H1 (cell line): ENCODE results near the gene NRM. TPM values are rescaled to one million over a fixed set of nuclear protein-coding genes. Genes with fewer than 3 reads are reported as not detected.
"Not testable (repeated sequence)": the region's sequence is repeated elsewhere in the genome, so short reads cannot be mapped to it uniquely, and the experiment has no call there.

Experiments
- CTCF ChIA-PET: fragments of 300-600 bp; sonication (Branson Sonifier 250); formaldehyde crosslinking; loops from one replicate; lab custom pipeline; 2021; ENCODE audit not compliant: partially characterized antibody; lab: Charles Lee
- POLR2A ChIA-PET: fragments of 300-600 bp; sonication (Branson Sonifier 250); formaldehyde crosslinking; loops from one replicate; lab custom pipeline; 2021; ENCODE audit warnings: inconsistent platforms; ENCODE audit not compliant: partially characterized antibody; lab: Charles Lee
- DNase-seq, 2 experiments: peaks; one replicate each; pipeline versions ENCODE4 v3.0.0 to v3.0.0-alpha.2; 2010 to 2022; ENCODE audit warnings: low spot score in 2 of 2, low read depth in 1 of 2, mixed read lengths in 1 of 2
- FAIRE-seq: peaks from 2 replicates; lab custom pipeline; 2011; peaks lifted over from hg19 to GRCh38; lab: Jason Lieb, UNC
- H2AFZ ChIP-seq: 2 replicates; pipeline ENCODE4 v1.8.1; 2012; ENCODE audit warnings: low read length, inconsistent platforms
- H2AK5ac ChIP-seq: 2 replicates; pipeline ENCODE4 v1.6.1; 2013; ENCODE audit warnings: low read depth, low read length
- H2BK120ac ChIP-seq: replicated peaks from 2 replicates; pipeline ENCODE3; 2013; ENCODE audit warnings: low read depth, low read length, inconsistent platforms
- H2BK12ac ChIP-seq: 2 replicates; pipeline ENCODE4 v1.6.1; 2013; ENCODE audit warnings: low read depth, low read length
- H2BK15ac ChIP-seq: 2 replicates; pipeline ENCODE4 v1.6.1; 2013; ENCODE audit warnings: low read length
- H2BK20ac ChIP-seq: 2 replicates; pipeline ENCODE4 v1.6.1; 2013; ENCODE audit warnings: low read length
- H2BK5ac ChIP-seq: 2 replicates; pipeline ENCODE4 v1.6.1; 2013; ENCODE audit warnings: low read depth, low read length
- H3K14ac ChIP-seq: 2 replicates; pipeline ENCODE4 v1.6.1; 2013; ENCODE audit warnings: inconsistent platforms; ENCODE audit not compliant: insufficient read length
- H3K18ac ChIP-seq: 2 replicates; pipeline ENCODE4 v1.6.1; 2013; ENCODE audit warnings: low read length; ENCODE audit errors: extremely low read depth
- H3K23ac ChIP-seq: 2 replicates; pipeline ENCODE4 v1.6.1; 2013; ENCODE audit warnings: inconsistent platforms; ENCODE audit not compliant: insufficient read length
- H3K23me2 ChIP-seq: 2 replicates; pipeline ENCODE4 v1.6.1; 2013; ENCODE audit warnings: low read depth, low read length
- H3K27ac ChIP-seq: 2 replicates; pipeline ENCODE4 v1.6.1; 2011; ENCODE audit warnings: low read depth, low read length, inconsistent platforms
- H3K27me3 ChIP-seq, 4 experiments: replicated peaks in 1 of 4; 1 replicate in 1 of 4; 2 replicates in 3 of 4; pipeline versions ENCODE4 v1.6.1 to v1.8.1; 2011 to 2013; ENCODE audit warnings: low read length in 3 of 4, mild to moderate bottlenecking in 3 of 4, inconsistent platforms in 2 of 4, mixed read lengths in 2 of 4, moderate library complexity in 1 of 4; ENCODE audit not compliant: control insufficient read depth in 3 of 4, insufficient read depth in 3 of 4; ENCODE audit errors: extremely low read depth in 1 of 4
- H3K36me3 ChIP-seq, 4 experiments: 2 replicates each; pipeline versions ENCODE4 v1.6.1 to v1.8.1; 2011 to 2013; ENCODE audit warnings: mild to moderate bottlenecking in 4 of 4, low read length in 3 of 4, moderate library complexity in 2 of 4, control low read depth in 1 of 4, inconsistent platforms in 1 of 4; ENCODE audit not compliant: insufficient read depth in 4 of 4, control insufficient read depth in 2 of 4
- H3K4ac ChIP-seq: replicated peaks from 2 replicates; pipeline ENCODE3; 2013; ENCODE audit warnings: low read length, low read depth, mixed read lengths, inconsistent platforms; ENCODE audit not compliant: insufficient read length
- H3K4me1 ChIP-seq, 4 experiments: replicated peaks in 1 of 4; 1 replicate in 1 of 4; 2 replicates in 3 of 4; pipeline versions ENCODE4 v1.6.1 to v1.8.1; 2011 to 2013; ENCODE audit warnings: low read length in 3 of 4, inconsistent platforms in 2 of 4, mixed read lengths in 1 of 4; ENCODE audit not compliant: insufficient read depth in 4 of 4, control insufficient read depth in 3 of 4
- H3K4me2 ChIP-seq, 2 experiments: 2 replicates each; pipeline versions ENCODE4 v1.6.1 to v1.8.1; 2011 to 2013; ENCODE audit warnings: low read depth in 2 of 2, low read length in 2 of 2, control low read depth in 1 of 2, inconsistent platforms in 1 of 2, mild to moderate bottlenecking in 1 of 2; ENCODE audit not compliant: insufficient read depth in 1 of 2
- H3K4me3 ChIP-seq, 4 experiments: fragments of 200-600, 300-600 bp in 1 of 4; sonication (generic), shearing (Covaris generic), sonication (Bioruptor Twin) in 1 of 4; 2 replicates each; pipeline versions ENCODE4 v1.5.1 to v1.8.1; 2011 to 2016; ENCODE audit warnings: low read length in 4 of 4, low read depth in 3 of 4, control low read depth in 2 of 4, inconsistent platforms in 2 of 4, mild to moderate bottlenecking in 2 of 4, mixed read lengths in 1 of 4, moderate library complexity in 1 of 4; ENCODE audit not compliant: insufficient read depth in 2 of 4; ENCODE audit errors: extremely low read depth in 1 of 4
- H3K56ac ChIP-seq: replicated peaks from 2 replicates; pipeline ENCODE3; 2013; ENCODE audit warnings: low read depth, mild to moderate bottlenecking, mixed read lengths, low read length, inconsistent platforms; ENCODE audit not compliant: insufficient read length
- H3K79me1 ChIP-seq: 2 replicates; pipeline ENCODE4 v1.6.1; 2013; ENCODE audit warnings: low read depth, low read length, control low read depth
- H3K79me2 ChIP-seq, 2 experiments: 2 replicates each; pipeline versions ENCODE4 v1.6.1 to v1.8.1; 2012 to 2013; ENCODE audit warnings: low read length in 2 of 2, mild to moderate bottlenecking in 2 of 2, inconsistent platforms in 1 of 2; ENCODE audit not compliant: insufficient read depth in 2 of 2, control insufficient read depth in 1 of 2
- H3K9ac ChIP-seq, 4 experiments: replicated peaks in 1 of 4; 1 replicate in 1 of 4; 2 replicates in 3 of 4; pipeline versions ENCODE4 v1.6.1 to v1.8.1; 2011 to 2013; ENCODE audit warnings: low read depth in 3 of 4, low read length in 3 of 4, control low read depth in 2 of 4, mild to moderate bottlenecking in 2 of 4, moderate library complexity in 2 of 4, inconsistent platforms in 1 of 4; ENCODE audit errors: extremely low read depth in 1 of 4
- H3K9me3 ChIP-seq, 2 experiments: 2 replicates each; pipeline versions ENCODE4 v1.6.1 to v1.8.1; 2012 to 2013; ENCODE audit warnings: mild to moderate bottlenecking in 2 of 2, moderate library complexity in 2 of 2, control low read depth in 1 of 2, inconsistent platforms in 1 of 2, low read depth in 1 of 2, low read length in 1 of 2, mixed read lengths in 1 of 2; ENCODE audit not compliant: insufficient read depth in 2 of 2
- H4K20me1 ChIP-seq, 2 experiments: replicated peaks in 1 of 2; 2 replicates each; pipeline versions ENCODE3 to v1.8.1; 2011 to 2013; ENCODE audit warnings: inconsistent platforms in 2 of 2, low read length in 2 of 2, mild to moderate bottlenecking in 1 of 2; ENCODE audit not compliant: insufficient read depth in 2 of 2, control insufficient read depth in 1 of 2
- H4K5ac ChIP-seq: 2 replicates; pipeline ENCODE4 v1.6.1; 2013; ENCODE audit warnings: low read length, low read depth, mixed read lengths, inconsistent platforms; ENCODE audit not compliant: insufficient read length
- H4K8ac ChIP-seq: 2 replicates; pipeline ENCODE4 v1.8.0; 2013; ENCODE audit warnings: mild to moderate bottlenecking, moderate library complexity, low read length, inconsistent platforms; ENCODE audit not compliant: insufficient read depth; ENCODE audit errors: extremely low read depth
- H4K91ac ChIP-seq: replicated peaks from 2 replicates; pipeline ENCODE3; 2013; ENCODE audit warnings: low read length, mixed read lengths, inconsistent platforms; ENCODE audit not compliant: insufficient read length
- whole genome bisulfite sequencing, 2 experiments: shearing (Covaris generic) in 1 of 2; methylation state at CpG; one replicate each; pipeline versions ENCODE4 v1.1.6 to v1.1.7; 2013 to 2015; ENCODE audit warnings: low lambda C conversion rate in 2 of 2, mixed read lengths in 2 of 2, inconsistent platforms in 1 of 2, low coverage in 1 of 2, missing lambda C conversion rate in 1 of 2; ENCODE audit not compliant: insufficient replicate concordance in 2 of 2, insufficient coverage in 1 of 2, insufficient read length in 1 of 2; ENCODE audit errors: extremely low coverage in 1 of 2, missing lambda C conversion rate in 1 of 2; 5-methylcytosine and 5-hydroxymethylcytosine counted together
- polyA plus RNA-seq, 7 experiments: library from polyadenylated mRNA; depleted of rRNA in 3 of 7; stranded (reverse) in 5 of 7; unstranded in 2 of 7; fragments of >200 nt in 5 of 7; fragments of 200-250 nt in 2 of 7; gene quantifications; 1 replicate in 5 of 7; 2 replicates in 1 of 7; 4 replicates in 1 of 7; pipeline versions ENCODE4 v1.2.1 to v1.2.3, GENCODE V29; 2011 to 2013; ENCODE audit warnings: missing spikeins in 2 of 7, mixed read lengths in 2 of 7
- total RNA-seq: library from RNA; stranded (reverse); fragmentation: NEBNext Ultra II Directional; extraction: Animal tissue kit (Norgen Biotek cat#: 25700); gene quantifications from 2 replicates; pipeline ENCODE4 v1.2.1, GENCODE V29; 2021

NRM gene
- total and polyA plus RNA-seq, 2 of the 8 experiments (the other 6 are each of a cell fraction or from before 2014, with no cell fraction given) = 27.3 to 50.4 TPM

DNA sequence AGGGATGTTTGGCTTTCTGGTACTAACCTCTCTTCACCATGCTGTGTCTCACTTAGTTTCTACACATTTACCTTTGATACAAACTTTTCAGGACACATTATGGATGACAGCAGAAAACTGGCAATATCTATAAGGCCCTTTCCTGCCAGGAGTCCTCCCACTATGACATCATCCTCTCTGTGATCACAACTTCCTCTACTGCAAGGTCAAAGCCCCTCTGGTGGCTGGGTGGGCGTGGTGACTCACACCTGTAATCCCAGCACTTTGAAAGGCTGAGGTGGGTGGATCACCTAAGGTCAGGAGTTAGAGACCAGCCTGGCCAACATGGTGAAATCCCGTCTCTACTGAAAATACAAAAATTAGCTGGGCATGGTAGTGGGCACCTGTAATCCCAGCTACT lies 24.5 kb downstream of the NRM start:
- H4K8ac ChIP-seq, H2BK20ac ChIP-seq, H3K79me2 ChIP-seq, H3K18ac ChIP-seq, FAIRE-seq, H3K4me3 ChIP-seq, H2BK12ac ChIP-seq, H3K27me3 ChIP-seq, H3K4me2 ChIP-seq, H2BK15ac ChIP-seq, H3K4ac ChIP-seq, H4K91ac ChIP-seq, H3K79me1 ChIP-seq, H2BK120ac ChIP-seq, H3K56ac ChIP-seq, H4K5ac ChIP-seq, H3K9me3 ChIP-seq, CTCF ChIA-PET, H2AFZ ChIP-seq, H3K27ac ChIP-seq, H4K20me1 ChIP-seq, H2AK5ac ChIP-seq, H3K14ac ChIP-seq, DNase-seq, H3K23me2 ChIP-seq, H3K23ac ChIP-seq, H3K9ac ChIP-seq, H2BK5ac ChIP-seq, H3K4me1 ChIP-seq: not testable (repeated sequence)
- H3K36me3 ChIP-seq = peaks cover 16 to 42% (median 38%) of the 10 kb centered on the region in 4 experiments
- POLR2A ChIA-PET = interaction anchor here (1.1 to 8.1 kb wide), 3 partner anchors 13 to 121 kb away, joined by 3 to 50 read pairs (median 4); no protein-coding TSS in a partner anchor
- 88% methylated on average over 2 of the region's 2 CpGs; no CpG with 5 or more reads in 1 of the 2 experiments for WGBS, 2 experiments
